ENCODE results near the gene TOMM34. TPM values are rescaled to one million over a fixed set of nuclear protein-coding genes. Genes with fewer than 3 reads are reported as not detected.

TOMM34 gene
- total and polyA plus RNA-seq, 2 of the 13 experiments (the other 11 are each of a cell fraction or from before 2014, with no cell fraction given), result 36.2 to 52.0 TPM

DNA sequence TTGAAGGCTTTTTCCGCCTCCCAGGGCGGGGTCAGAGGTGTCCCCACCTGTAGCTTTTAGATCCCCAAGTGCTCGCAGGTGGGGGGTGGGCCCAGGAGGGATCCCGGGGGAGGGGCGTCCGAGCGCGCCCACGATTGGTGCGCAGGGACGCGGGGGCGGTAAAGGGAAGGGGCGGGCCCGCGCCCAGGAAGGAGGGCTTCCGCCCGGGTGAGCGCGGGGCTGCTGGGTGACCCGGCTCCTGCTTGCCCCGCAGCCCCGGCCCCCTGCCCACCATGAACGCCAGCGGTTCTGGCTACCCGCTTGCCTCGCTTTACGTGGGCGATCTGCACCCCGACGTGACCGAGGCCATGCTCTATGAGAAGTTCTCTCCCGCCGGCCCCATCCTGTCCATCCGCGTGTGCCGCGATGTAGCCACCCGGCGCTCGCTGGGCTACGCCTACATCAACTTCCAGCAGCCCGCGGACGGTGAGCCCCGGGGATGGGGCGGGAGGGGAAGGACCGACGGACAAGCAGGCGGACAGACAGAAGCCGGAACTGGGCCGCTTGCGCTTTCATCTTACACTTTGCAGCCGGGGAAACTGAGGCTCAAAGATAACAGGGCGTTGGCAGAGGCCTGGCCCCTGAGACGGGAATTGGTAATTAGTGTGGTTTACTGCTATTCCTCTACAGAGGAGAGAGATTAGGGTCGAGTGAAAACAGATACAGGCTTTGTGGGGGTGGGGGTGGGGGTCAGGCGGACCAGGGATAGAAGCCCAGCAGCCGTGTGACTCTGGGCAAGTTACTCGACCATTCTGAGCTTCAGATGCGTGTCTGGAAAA is 50.1 kb downstream of the TOMM34 start, which contains the start of gene PABPC1L (continued):
- TF ChIP-seq, protein P1, sequence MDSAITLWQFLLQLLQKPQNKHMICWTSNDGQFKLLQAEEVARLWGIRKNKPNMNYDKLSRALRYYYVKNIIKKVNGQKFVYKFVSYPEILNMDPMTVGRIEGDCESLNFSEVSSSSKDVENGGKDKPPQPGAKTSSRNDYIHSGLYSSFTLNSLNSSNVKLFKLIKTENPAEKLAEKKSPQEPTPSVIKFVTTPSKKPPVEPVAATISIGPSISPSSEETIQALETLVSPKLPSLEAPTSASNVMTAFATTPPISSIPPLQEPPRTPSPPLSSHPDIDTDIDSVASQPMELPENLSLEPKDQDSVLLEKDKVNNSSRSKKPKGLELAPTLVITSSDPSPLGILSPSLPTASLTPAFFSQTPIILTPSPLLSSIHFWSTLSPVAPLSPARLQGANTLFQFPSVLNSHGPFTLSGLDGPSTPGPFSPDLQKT (CRISPR knock-in tag; IDR thresholded peaks at IDR 0.05; ENCODE audit: borderline replicate concordance), result peak; percentile 27; the same call in 1 of the 2 replicates
- TF ChIP-seq ZNF138 (CRISPR knock-in tag; IDR thresholded peaks at IDR 0.05; ENCODE audit: low read depth), result no peak; the same call in none of the 2 replicates
- no peak for TF ChIP-seq ZNF7 (CRISPR knock-in tag; IDR thresholded peaks at IDR 0.05)
- peak; percentile 8; the same call in 1 of the 2 replicates for TF ChIP-seq ONECUT2 (CRISPR knock-in tag; IDR thresholded peaks at IDR 0.05)
- TF ChIP-seq, protein P2, sequence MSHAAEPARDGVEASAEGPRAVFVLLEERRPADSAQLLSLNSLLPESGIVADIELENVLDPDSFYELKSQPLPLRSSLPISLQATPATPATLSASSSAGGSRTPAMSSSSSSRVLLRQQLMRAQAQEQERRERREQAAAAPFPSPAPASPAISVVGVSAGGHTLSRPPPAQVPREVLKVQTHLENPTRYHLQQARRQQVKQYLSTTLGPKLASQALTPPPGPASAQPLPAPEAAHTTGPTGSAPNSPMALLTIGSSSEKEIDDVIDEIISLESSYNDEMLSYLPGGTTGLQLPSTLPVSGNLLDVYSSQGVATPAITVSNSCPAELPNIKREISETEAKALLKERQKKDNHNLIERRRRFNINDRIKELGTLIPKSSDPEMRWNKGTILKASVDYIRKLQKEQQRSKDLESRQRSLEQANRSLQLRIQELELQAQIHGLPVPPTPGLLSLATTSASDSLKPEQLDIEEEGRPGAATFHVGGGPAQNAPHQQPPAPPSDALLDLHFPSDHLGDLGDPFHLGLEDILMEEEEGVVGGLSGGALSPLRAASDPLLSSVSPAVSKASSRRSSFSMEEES (CRISPR knock-in tag; IDR thresholded peaks at IDR 0.05), result 0 out of 2 replicates have a peak, but pooled peaks have one; percentile 22
- TF ChIP-seq, protein P3, sequence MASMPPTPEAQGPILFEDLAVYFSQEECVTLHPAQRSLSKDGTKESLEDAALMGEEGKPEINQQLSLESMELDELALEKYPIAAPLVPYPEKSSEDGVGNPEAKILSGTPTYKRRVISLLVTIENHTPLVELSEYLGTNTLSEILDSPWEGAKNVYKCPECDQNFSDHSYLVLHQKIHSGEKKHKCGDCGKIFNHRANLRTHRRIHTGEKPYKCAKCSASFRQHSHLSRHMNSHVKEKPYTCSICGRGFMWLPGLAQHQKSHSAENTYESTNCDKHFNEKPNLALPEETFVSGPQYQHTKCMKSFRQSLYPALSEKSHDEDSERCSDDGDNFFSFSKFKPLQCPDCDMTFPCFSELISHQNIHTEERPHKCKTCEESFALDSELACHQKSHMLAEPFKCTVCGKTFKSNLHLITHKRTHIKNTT (CRISPR knock-in tag; IDR thresholded peaks at IDR 0.05), result no peak
- peak; percentile 88; the same call in 1 of the 2 replicates for TF ChIP-seq ZNF224 (CRISPR knock-in tag; IDR thresholded peaks at IDR 0.05)
- TF ChIP-seq REL (CRISPR knock-in tag; conservative IDR thresholded peaks at IDR 0.05), result peak; percentile 90
- TF ChIP-seq ZNF33B (CRISPR knock-in tag; IDR thresholded peaks at IDR 0.05), result peak; percentile 54; the same call in 1 of the 2 replicates
- no peak for TF ChIP-seq PTBP1 (IDR thresholded peaks at IDR 0.05; ENCODE audit: low read depth, low read length, poor library complexity, severe bottlenecking)
- TF ChIP-seq HOXD1 (CRISPR knock-in tag; IDR thresholded peaks at IDR 0.05), result peak; percentile 73; the same call in 1 of the 2 replicates
- 0 out of 2 replicates have a peak, but pooled peaks have one; percentile 61 for TF ChIP-seq ZIK1 (CRISPR knock-in tag; IDR thresholded peaks at IDR 0.05; ENCODE audit: borderline replicate concordance, low read depth)
- TF ChIP-seq KMT2A (CRISPR knock-in tag; IDR thresholded peaks at IDR 0.05), result peak; percentile 50; the same call in 1 of the 2 replicates
- peak; percentile 69; the same call in 1 of the 2 replicates for TF ChIP-seq NPAS2 (CRISPR knock-in tag; IDR thresholded peaks at IDR 0.05; ENCODE audit: borderline replicate concordance)
- peak; percentile 69; the same call in 1 of the 2 replicates for TF ChIP-seq ZBTB7A (CRISPR knock-in tag; IDR thresholded peaks at IDR 0.05)
- TF ChIP-seq, protein P4, sequence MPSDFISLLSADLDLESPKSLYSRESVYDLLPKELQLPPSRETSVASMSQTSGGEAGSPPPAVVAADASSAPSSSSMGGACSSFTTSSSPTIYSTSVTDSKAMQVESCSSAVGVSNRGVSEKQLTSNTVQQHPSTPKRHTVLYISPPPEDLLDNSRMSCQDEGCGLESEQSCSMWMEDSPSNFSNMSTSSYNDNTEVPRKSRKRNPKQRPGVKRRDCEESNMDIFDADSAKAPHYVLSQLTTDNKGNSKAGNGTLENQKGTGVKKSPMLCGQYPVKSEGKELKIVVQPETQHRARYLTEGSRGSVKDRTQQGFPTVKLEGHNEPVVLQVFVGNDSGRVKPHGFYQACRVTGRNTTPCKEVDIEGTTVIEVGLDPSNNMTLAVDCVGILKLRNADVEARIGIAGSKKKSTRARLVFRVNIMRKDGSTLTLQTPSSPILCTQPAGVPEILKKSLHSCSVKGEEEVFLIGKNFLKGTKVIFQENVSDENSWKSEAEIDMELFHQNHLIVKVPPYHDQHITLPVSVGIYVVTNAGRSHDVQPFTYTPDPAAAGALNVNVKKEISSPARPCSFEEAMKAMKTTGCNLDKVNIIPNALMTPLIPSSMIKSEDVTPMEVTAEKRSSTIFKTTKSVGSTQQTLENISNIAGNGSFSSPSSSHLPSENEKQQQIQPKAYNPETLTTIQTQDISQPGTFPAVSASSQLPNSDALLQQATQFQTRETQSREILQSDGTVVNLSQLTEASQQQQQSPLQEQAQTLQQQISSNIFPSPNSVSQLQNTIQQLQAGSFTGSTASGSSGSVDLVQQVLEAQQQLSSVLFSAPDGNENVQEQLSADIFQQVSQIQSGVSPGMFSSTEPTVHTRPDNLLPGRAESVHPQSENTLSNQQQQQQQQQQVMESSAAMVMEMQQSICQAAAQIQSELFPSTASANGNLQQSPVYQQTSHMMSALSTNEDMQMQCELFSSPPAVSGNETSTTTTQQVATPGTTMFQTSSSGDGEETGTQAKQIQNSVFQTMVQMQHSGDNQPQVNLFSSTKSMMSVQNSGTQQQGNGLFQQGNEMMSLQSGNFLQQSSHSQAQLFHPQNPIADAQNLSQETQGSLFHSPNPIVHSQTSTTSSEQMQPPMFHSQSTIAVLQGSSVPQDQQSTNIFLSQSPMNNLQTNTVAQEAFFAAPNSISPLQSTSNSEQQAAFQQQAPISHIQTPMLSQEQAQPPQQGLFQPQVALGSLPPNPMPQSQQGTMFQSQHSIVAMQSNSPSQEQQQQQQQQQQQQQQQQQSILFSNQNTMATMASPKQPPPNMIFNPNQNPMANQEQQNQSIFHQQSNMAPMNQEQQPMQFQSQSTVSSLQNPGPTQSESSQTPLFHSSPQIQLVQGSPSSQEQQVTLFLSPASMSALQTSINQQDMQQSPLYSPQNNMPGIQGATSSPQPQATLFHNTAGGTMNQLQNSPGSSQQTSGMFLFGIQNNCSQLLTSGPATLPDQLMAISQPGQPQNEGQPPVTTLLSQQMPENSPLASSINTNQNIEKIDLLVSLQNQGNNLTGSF (CRISPR knock-in tag; IDR thresholded peaks at IDR 0.05), result peak; percentile 76; the same call in 1 of the 2 replicates
- 0 out of 2 replicates have a peak, but pooled peaks have one; percentile 25 for TF ChIP-seq ZFYVE20 (CRISPR knock-in tag; IDR thresholded peaks at IDR 0.05; ENCODE audit: borderline replicate concordance, low read depth)
- peak; percentile 32; the same call in 1 of the 2 replicates for TF ChIP-seq SIX4 (CRISPR knock-in tag; IDR thresholded peaks at IDR 0.05)
- 0 out of 2 replicates have a peak, but pooled peaks have one; percentile 32 for TF ChIP-seq JUND (CRISPR knock-in tag; IDR thresholded peaks at IDR 0.05)
- peak; percentile 86 for TF ChIP-seq SALL1 (CRISPR knock-in tag; IDR thresholded peaks at IDR 0.05)
